Measurements from ENCODE around the gene SPR. TPM values are rescaled to one million over a fixed set of nuclear protein-coding genes. Genes with fewer than 3 reads are reported as not detected.

The SPR gene
- total RNA-seq, 1 experiment from 2014 or later = 22.6 TPM

DNA sequence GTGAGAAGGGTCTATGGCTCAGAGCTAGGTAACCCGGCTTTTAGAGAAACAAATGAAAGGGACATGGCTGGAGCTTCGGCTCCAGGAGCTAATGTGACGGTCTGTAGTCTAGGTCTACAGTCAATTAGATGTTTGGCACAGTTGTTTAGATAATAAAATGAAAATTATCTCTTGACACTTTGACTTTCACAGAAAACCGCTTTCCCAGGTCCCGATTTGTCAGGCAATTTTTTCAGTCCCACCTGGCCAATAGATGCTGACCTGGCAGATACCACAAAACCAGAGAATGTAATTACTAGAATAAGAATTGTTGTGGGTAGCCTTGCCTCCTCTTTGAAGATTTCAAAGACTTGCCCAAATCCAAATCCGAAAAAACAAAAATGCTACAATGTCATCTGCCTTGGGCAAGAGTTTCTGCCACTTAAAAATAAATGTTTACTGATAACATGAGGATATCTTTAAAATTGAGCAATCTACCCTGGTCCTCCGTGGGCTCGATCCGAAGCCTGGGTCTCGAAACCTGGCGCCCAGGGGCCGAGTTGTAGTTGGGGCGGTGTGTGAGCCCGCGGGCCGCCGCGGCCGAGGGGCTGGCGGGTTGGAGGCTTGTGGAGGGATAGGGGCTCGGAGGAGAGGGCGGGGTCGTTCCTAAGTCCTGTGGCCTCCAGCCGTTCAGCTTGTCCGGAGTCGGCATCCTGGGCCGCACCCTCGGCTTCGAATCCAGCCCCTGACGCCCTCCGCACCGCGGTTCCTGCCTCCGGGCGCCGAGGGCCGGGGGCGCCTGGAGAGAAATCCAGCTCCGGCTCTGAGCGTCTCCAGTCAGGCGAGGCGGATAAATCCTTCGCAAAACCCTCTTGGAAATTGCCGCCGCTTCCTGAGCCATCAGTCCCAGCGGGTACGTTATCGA is 32.5 kb downstream of the SPR start:
- peak overlapping the region; percentile 34 for H3K4me3 ChIP-seq (ENCODE audit: low read depth, low read length, poor library complexity, severe bottlenecking)
- DNase-seq (ENCODE audit: low spot score) = peak; percentile 55

DNA sequence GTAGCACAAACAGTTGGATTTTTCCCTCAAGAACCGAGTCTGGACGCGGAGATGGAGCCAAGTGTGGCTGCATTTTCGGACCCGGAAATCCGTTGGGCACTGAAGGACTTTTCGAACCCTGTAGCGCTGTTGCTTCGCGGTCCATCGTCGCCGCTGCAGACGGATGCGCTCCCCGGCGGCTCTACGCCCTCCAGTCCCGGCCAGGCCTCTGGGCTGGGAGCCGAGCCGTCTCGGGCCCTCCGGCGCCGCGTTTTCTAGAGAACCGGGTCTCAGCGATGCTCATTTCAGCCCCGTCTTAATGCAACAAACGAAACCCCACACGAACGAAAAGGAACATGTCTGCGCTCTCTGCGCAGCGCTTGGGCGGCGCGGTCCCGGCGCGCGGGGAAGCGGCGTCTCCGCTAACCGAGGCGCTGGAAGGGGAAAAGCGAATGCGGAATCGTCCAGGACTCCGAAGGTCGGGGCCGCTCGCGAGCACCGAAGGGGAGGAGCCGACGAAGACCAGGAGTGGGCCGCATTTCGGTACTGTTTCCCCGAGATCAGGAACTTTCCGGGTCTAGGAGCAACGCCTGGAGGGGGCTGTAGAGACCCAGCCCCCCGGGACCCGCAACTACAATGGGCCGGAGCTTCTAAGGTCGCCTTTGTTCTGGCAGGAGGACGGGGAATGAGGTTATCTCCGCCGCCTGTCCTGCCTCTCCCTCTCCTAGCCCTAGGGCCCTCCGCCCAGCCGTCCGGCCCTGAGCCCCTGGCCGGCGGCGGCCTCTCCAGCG is 33.3 kb downstream of the SPR start:
- TF ChIP-seq, protein P1, sequence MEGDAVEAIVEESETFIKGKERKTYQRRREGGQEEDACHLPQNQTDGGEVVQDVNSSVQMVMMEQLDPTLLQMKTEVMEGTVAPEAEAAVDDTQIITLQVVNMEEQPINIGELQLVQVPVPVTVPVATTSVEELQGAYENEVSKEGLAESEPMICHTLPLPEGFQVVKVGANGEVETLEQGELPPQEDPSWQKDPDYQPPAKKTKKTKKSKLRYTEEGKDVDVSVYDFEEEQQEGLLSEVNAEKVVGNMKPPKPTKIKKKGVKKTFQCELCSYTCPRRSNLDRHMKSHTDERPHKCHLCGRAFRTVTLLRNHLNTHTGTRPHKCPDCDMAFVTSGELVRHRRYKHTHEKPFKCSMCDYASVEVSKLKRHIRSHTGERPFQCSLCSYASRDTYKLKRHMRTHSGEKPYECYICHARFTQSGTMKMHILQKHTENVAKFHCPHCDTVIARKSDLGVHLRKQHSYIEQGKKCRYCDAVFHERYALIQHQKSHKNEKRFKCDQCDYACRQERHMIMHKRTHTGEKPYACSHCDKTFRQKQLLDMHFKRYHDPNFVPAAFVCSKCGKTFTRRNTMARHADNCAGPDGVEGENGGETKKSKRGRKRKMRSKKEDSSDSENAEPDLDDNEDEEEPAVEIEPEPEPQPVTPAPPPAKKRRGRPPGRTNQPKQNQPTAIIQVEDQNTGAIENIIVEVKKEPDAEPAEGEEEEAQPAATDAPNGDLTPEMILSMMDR (conservative IDR thresholded peaks at IDR 0.05; ENCODE audit: low read depth, low read length) = no peak
- peak; percentile 97 for TF ChIP-seq EZH2 (IDR thresholded peaks at IDR 0.05; ENCODE audit: borderline replicate concordance, low read depth, low read length, poor library complexity, severe bottlenecking)
- intact Hi-C loops (cut with micrococcal nuclease; ENCODE audit: unreplicated experiment) = no loop called here
- H3K4me1 ChIP-seq (ENCODE audit: insufficient read depth, low read length, poor library complexity, severe bottlenecking) = peaks cover 25% of the 10 kb centered on the region
- no TSS peak for BruUV-seq (replicated peaks)
- ChIA-PET CTCF (interaction anchor here (0.6 kb wide), 1 partner anchor 54 kb away, joined by 3 read pairs; no protein-coding TSS in a partner anchor), POLR2A (ENCODE audit: low non-redundant PET) (no interaction called here)
- H3K4me3 ChIP-seq (ENCODE audit: low read depth, low read length, poor library complexity, severe bottlenecking) = peak overlapping the region; percentile 34
- no peaks in the 10 kb centered on the region for H3K9me3 ChIP-seq (ENCODE audit: low read depth, low read length, poor library complexity, severe bottlenecking)
- peak; percentile 63 for DNase-seq (ENCODE audit: low spot score)
- H3K27me3 ChIP-seq (replicated peaks; ENCODE audit: insufficient read depth, low read depth, low read length, poor library complexity) = peaks cover 99% of the 10 kb centered on the region
- H3K36me3 ChIP-seq (ENCODE audit: insufficient read depth, low read length, poor library complexity, severe bottlenecking) = no peaks in the 10 kb centered on the region
- no peak overlapping the region for H3K27ac ChIP-seq (ENCODE audit: low read depth, low read length, poor library complexity, severe bottlenecking)

More for the DNA sequence above, 32.5 kb downstream of the SPR start:
- CTCF ChIA-PET = interaction anchor here (0.6 kb wide), 1 partner anchor 55 kb away, joined by 3 read pairs; no protein-coding TSS in a partner anchor
- intact Hi-C loops (cut with micrococcal nuclease; ENCODE audit: unreplicated experiment) = no loop called here
- no TSS peak for BruUV-seq (replicated peaks)
- peaks cover 99% of the 10 kb centered on the region for H3K27me3 ChIP-seq (replicated peaks; ENCODE audit: insufficient read depth, low read depth, low read length, poor library complexity)
- H3K4me1 ChIP-seq (ENCODE audit: insufficient read depth, low read length, poor library complexity, severe bottlenecking) = peaks cover 26% of the 10 kb centered on the region
- TF ChIP-seq, protein P1 (conservative IDR thresholded peaks at IDR 0.05; ENCODE audit: low read depth, low read length) = no peak
- peak; percentile 90 for TF ChIP-seq EZH2 (IDR thresholded peaks at IDR 0.05; ENCODE audit: borderline replicate concordance, low read depth, low read length, poor library complexity, severe bottlenecking)
- H3K9me3 ChIP-seq (ENCODE audit: low read depth, low read length, poor library complexity, severe bottlenecking) = no peaks in the 10 kb centered on the region
- POLR2A ChIA-PET (ENCODE audit: low non-redundant PET) = no interaction called here
- H3K27ac ChIP-seq (ENCODE audit: low read depth, low read length, poor library complexity, severe bottlenecking) = no peak overlapping the region
- no peaks in the 10 kb centered on the region for H3K36me3 ChIP-seq (ENCODE audit: insufficient read depth, low read length, poor library complexity, severe bottlenecking)

DNA sequence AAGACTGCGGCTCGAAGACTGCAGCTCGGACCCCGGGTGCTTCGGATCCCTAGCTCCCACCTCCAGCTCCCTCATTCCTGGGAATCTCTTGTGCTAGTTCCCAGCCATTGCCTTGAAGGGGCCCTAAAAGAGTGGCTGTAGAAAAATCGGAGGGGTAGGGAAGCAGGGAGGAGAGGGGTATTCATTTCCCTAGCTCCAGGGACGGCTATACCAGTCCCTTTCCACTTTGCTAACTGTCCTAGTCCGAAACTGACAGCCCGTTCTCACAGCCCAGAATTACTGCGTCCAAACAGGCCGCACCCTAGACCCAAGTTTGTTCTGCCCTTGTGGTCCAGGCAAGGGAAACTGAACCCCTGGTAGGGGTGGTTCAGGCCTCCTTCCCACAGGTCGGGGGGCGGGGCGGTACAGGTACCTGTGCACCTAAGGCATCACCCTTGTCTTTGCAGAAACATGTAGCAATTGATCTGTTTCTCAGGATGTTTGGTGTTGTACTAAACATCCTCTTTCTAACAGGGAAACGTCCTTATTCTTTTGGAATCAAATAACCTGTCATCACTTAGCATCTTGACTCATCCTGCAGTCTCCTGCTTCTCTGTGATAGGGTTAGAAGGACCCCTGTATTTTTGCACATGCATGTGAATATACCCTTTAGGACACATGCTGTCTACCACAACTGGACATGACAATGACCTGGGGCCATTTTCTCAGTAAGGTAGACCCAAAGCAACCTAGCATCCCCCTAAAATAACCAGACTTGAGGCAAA is 34.1 kb downstream of the SPR start:
- no peak for DNase-seq (ENCODE audit: low spot score)
- Histone ChIP-seq H3K27me3 (replicated peaks; ENCODE audit: insufficient read depth, low read depth, low read length, poor library complexity) (peaks cover 100% of the 10 kb centered on the region), H3K9me3 (ENCODE audit: low read depth, low read length, poor library complexity, severe bottlenecking) (no peaks in the 10 kb centered on the region), H3K4me1 (ENCODE audit: insufficient read depth, low read length, poor library complexity, severe bottlenecking) (peaks cover 21% of the 10 kb centered on the region), H3K36me3 (ENCODE audit: insufficient read depth, low read length, poor library complexity, severe bottlenecking) (no peaks in the 10 kb centered on the region), H3K27ac (ENCODE audit: low read depth, low read length, poor library complexity, severe bottlenecking) (no peak overlapping the region), H3K4me3 (ENCODE audit: low read depth, low read length, poor library complexity, severe bottlenecking) (peak overlapping the region; percentile 34)
- ChIA-PET CTCF (no interaction called here), POLR2A (ENCODE audit: low non-redundant PET) (no interaction called here)
- TF ChIP-seq, protein P1 (conservative IDR thresholded peaks at IDR 0.05; ENCODE audit: low read depth, low read length) = no peak
- TF ChIP-seq EZH2 (IDR thresholded peaks at IDR 0.05; ENCODE audit: borderline replicate concordance, low read depth, low read length, poor library complexity, severe bottlenecking) = no peak
- no TSS peak for BruUV-seq (replicated peaks)
- intact Hi-C loops (cut with micrococcal nuclease; ENCODE audit: unreplicated experiment) = no loop called here

All from A673 (cell line).